HK-2 (cell line): ENCODE measurements around the gene LARP4B.

Source experiments
- DNase-seq: peaks from one replicate; pipeline ENCODE4 v3.0.0-alpha.2; 2018; ENCODE audit not compliant: unreplicated experiment

LARP4B gene

DNA sequence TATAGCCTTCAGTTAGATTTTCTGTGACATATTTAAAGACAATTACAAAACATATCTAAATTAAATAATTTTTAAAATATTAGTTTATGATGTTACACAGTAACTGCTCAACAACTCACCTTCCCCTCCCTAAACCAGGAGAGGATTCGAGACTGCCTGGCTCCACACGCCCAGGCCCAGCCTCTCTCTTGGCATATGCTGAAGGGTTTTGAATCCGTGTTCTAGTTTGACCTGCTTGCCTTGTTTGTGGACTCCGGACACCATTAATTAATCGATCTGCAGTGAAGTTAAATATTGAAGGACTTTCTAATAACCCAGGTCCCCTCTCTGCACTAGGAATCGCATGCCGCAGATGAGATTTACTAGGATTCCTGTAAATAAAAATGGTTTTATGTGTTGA, 106.6 kb downstream of the LARP4B start:
- no peak for DNase-seq

DNA sequence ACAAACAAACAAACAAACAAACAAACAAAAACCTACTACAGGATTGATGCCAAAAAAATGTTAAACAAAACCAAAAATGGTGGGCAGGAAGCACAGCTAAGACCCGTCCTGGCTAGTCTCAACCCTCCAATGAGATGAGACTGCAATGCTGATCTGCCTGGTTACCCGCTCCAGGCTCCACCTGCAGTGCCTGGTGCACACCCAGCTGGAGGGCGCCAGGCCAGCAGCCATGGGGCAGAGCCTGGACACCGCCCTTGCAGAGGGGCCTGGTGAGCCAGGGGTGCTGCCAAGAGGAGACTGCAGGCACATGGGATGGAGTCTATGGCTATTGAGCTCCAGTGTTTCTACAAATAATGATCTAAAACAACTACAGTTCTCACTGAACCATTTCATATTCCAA, 107.0 kb downstream of the LARP4B start:
- DNase-seq = no peak

DNA sequence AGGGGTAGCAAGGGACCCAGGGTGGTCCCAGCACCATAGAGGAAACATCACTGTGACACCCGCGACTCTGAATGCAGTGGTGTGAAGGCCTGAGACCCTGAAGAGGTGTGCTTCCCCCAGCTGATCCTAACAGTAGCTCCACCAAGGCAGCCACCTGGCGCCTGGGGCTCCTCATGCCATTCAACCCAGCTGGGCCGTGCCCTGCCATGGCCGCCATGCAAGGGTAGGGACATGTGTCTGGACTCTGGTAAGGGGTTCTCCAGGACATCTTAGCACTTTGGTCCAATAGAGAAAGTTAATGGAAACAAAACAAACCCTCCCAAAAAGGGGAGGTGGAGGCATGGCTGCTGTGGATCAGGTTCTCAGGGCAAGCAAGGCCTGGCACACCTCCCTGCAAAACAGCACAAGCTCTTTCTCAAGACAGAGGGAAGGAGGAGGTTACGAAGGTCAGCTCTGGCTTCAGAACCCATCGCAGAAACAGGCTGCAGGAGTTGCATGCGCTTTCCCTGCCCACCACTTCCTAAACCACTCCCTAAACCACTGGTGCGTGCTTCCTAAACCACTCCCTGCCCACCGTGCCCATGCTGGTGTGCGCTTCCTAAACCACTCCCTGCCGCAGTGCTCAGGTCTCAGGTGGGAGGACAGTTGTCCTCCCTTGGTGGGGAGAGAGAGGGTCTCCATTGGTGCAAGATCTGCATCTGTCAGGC, 108.7 kb downstream of the LARP4B start:
- no peak for DNase-seq

DNA sequence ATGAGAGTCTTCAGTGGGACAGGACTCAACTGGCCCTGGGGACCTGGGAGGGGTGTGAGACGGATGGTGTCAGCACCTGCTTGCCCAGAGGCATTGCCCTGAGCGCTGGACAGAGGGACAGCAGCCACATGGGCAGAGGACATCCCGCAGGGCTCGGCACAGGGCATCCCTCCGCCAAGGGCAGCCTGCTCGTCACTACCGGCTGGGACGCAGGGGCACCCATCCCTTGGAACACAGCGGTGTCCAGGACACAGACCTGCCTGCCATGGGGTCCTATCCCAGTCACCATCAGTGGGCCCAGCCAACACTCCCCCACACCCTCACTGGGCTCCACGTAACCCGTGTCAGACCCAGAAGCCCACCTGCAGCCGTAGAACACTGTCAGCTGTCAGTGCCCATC, 109.3 kb downstream of the LARP4B start:
- no peak for DNase-seq

DNA sequence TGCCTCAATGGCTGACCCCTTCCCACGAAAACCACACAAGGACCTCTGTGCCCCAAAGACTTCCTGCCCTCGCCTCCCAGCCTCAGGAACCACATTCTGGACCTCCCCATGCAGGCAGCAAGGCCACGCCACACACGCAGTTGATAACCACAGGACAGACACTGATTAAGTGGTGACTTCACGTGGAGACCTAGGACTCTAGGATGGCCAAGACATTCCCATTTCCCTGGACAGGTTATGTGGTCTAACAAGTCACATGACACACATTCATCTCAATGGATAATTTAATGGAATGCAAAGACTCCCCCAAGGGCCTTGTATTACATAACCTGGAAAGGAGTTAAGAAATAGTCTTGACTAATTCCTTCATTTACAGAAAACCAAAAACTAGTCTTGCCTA, 110.2 kb downstream of the LARP4B start:
- no peak for DNase-seq

DNA sequence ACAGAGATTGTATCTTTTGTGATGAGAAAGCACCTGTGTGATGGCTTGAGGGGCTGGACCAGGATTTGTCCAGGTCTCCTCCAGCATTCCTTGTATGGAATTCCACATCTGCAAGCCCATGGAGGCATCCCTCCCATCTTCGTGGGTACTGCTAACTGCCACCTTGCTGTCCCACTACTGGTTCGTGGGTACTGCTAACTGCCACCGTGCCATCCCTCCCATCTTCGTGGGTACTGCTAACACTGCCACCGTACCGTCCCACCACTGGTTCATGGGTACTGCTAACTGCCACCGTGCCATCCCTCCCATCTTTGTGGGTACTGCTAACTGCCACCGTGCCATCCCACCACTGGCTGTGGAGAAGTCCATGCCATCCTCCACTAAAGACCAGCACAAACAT, 111.7 kb downstream of the LARP4B start:
- DNase-seq = no peak

DNA sequence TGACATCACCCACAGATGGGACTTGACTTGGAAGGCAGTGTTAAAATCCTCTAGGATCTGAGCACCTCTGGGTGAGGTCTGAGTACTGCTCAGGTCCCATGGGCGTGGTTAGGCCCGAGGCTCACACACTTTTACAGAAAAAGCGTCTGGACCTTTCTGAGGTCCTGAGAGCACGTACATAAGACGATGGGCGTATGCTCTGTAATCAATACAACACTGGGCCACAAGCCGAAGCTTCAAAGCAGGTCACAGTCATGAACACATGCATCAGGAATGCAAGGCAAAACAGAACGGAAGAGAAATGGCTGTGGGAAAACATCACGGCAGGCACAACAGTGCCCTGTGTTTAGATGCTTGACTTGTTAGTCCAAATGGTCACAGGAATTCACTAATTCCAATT, 112.2 kb downstream of the LARP4B start:
- DNase-seq = no peak

DNA sequence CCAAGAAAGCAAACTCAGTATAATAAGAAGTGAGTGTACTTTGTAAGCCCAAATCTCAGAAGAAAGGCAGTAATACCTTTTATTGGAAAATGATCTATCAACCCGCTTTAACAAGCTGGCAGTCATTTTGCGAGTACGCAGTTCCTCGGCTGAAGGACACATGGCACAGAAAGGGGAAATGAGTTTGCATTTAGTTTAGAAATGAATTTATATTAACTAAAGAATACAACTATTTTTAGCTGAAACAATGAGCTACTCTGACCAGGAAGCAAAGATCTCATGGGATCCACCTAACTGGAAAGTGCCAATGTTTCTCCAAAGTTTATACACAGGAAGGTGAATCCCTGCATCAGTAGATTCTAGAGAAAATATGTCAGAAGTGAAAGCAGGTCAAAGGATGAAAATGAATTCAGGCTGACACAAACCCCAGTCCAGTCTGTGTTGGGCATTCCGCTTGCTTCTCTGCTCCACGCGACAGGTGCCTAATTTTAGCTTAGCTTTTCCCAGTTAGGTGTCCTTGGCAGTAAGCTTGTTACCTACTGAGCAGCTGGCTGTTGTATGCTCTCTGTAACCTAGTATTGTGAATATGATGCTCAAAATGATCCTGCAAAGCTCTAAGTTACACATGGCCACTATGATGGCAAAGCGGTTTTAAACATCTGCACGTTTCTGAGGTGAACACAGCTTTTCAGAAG, 112.8 kb downstream of the LARP4B start:
- DNase-seq = no peak

DNA sequence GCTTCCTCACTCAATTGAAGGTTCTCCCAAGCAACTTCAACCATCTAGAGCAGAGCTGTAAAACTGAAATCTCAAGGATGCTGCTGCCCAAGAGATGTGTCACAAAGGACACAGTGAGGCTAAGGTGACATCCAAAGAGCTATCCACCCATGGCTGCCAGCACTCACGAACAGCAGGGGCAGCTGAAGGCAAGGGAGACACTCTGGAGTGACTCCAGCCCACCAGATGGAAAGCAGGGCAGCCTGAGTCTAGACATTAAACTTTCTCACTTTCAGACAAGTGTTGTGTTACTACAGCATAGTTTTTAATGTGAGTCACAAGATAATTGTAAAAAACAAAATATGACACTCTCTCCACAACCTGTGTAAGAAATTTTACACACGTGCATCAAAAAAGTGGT, 113.5 kb downstream of the LARP4B start:
- DNase-seq = no peak

DNA sequence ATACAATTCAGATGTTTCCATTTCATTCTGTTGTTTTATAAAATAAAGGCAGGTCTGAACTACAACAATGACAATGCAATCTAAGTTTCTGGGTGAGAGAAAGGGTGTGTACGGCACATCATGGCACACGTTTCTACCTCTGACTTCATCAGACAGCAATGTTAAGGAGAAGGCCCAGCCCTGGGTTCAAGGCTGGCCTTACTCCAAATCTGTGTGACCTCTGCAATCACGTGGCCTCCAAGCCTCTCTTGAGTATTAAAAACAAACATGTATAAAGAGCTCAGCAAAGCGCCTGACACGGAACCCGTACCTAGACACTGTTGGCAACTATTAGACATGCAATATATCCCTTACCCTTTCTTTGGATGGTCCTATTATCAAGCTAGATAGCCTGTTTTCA, 114.1 kb downstream of the LARP4B start:
- no peak for DNase-seq

DNA sequence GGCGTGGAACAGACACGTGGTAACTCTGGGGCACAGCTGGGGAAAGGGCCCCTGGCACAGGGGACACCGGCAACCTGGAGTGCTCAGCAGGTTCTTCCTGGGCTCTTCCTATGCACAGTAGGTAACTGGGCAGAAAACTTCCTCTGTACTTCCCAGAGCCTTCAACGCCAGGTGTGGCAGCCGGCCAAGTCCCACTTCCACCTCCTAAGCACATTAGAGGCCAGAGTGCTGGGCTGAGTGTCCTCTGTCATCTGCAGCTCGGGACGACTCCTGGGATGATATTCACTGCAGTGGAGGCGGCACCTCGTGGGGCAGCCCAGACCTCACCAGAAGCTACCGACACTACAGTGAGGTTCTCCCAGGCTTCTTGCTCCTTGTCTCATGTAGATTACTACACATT, 114.5 kb downstream of the LARP4B start:
- DNase-seq = no peak

DNA sequence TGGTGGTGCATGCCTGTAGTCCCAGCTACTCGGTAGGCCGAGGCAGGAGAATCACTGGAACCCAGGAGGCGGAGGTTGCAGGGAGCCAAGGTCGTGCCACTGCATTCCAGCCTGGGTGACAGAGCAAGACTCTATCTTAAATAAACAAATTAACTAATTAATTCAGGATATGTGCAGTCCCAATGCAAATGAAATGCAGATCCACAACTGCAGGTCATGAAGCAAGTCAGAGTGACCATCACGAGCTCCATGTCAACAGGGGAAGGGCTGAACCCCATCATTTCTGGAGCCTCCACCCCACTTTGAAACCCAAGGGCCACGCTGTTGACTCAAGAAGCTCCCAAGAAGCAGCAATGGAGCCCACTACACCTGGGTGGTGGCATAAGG, 115.4 kb downstream of the LARP4B start:
- DNase-seq = no peak

DNA sequence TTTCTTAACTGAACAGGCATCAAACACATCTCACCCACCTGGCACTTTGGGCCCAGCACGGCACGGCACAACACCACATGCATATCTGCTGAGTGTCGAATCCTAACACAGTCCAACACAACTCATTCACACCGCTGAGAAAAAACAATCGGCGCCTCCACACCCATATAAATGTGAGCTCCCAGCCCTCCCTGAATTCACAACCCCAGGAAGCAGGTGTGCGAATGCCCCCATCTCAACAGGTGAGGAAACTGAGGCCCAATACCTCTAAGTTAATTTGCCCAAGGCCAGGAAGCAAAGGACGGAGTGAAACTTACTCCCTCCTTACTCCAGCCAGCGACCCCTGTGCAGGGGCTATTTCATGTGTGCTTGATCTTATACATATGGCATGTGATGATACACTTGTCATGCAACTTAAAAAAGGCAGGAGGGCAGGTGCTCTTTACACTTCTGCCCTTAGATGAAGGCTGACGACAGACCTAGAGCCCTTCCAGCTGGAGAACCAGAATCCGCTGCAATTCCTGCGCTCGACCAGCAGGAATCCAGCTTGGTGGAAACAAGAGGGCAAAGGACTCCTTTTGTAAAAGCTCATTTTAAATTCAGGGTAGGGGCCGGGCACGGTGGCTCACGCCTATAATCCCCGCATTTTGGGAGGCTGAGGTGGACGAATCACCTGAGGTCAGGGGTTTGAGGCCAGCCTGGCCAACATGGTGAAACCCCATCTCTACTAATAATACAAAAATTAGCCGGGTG, 116.0 kb downstream of the LARP4B start:
- DNase-seq = no peak

DNA sequence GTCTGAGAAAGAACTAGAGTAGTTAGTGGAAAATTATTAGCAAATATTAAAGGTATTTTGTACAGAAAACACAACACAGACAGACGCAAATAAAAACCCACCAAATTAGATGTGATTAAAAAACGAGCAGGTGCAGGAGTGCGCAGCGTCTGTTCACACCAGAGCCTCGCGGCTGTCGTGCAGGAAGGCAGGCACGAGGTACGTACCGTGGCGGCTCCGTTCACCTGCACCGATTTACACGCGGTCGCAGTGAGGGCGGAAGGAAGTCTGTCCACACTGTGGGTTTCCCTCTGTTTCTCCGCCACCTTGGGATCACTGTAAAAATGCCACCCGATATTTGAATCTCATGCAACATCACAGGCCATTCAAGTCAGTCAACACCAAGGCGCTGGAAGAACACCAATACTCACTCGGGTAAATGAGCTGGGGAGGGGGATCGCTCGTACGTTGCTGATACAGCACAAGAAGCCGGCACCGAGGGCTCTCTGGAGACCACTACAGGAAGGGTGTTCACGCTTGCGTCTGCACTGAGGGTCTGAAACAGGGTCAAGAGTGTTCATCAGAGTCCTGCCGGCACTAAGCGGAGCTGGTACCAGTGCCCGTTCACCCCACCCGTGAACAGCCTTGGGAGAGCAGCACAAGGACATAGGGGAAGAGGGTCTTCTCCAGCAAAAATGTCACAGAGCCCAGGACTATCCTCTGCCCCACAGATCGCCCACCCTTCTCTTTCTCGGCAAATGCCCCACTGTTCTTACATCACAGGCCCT, 116.8 kb downstream of the LARP4B start:
- DNase-seq = no peak

DNA sequence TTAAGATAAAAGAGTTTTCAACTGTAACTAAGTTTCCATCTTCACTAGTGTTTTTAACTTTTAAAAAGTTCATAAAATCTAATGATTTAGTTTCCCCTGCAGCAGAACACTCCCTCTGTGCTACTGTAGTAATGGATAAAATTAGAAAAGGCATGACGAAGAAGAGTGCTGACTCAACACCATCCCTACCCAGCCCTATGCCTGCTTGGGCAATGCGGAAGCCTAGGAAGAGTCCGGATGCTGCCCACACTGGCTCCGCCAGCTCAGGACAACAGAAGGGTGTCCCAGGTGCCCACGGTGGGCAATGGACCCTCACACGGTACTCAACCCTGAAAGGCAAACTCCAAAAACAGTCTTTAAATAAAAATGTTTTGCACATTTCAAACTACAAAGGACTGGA, 118.2 kb downstream of the LARP4B start:
- DNase-seq = no peak

DNA sequence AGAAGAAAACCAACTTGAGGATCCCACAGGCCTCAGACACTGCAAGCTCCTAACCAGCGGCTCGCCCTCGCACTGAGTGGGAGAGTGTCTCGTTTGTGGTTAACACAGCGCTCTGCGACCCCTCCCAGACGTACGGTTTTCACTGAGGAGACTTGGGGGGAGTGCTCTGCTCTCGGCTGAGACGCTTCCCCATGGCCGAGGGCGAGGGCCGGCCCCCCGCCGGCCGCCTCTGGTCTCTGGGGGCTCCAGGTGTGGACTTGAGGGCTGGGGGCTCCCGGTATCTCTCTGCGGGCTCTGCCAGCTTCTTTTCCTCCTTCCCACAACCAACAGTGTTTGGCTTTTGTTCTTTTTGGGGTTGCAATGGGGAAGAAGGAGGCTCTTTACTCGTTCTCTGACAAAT, 118.7 kb downstream of the LARP4B start:
- DNase-seq = no peak

DNA sequence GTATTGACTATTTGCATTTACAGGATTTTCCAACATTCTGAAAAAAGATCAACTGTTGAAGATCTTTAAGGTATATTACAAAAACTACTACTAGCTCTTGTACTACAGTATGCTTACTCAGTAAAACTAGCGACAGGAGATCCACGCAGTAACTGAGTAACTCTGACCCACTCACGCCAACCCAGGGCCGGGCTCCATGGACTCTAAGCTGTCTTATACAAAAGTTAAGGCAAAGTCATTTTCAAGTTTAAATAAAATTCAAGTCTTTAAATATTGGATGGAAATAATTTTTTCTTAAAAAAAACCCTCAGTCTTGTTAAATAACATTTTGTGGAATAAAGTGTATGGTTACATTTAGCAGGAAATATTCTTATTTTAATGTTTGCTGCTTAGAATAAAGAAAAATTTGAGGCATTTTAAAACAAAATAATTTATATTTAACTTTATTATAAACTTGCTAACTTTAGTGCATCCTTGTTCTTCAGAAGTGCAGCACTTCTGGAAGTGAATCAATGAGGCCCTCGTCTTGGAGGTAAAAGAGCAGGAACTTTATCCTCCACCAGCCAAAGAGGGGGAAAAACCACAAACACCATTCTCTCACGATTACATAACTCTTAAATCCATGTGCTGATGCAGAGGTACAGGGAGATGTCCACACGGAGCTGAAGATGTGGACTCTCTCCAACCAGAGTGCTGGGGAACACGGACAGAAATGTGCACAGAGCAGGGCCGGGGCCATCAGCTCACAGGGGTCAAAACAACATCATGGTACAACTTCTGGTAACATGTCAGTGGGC, 119.9 kb downstream of the LARP4B start:
- no peak for DNase-seq

DNA sequence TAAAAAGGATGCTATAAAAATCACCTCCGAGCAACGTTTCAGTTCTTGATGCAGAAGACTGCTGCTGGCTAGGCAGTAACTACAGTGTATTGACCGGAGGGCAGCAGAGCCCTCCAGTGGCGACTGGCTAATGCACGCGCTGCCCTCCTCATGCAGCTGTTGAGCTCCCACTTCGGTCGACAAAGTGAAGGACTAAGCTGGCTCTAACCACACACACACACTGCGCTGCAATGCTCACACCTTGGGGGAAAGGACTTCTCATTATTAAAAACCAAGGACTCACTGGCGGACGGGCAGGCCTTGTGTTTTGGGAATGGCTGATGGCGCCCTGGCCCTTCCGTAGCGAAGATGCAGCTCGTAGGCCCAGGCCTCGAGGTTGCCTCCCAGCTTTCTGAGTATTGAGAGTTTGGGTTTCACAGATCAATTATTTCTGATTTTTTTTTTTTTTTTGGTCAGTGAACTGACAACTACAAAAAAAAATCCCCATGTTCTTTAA, 121.1 kb downstream of the LARP4B start:
- DNase-seq = no peak

DNA sequence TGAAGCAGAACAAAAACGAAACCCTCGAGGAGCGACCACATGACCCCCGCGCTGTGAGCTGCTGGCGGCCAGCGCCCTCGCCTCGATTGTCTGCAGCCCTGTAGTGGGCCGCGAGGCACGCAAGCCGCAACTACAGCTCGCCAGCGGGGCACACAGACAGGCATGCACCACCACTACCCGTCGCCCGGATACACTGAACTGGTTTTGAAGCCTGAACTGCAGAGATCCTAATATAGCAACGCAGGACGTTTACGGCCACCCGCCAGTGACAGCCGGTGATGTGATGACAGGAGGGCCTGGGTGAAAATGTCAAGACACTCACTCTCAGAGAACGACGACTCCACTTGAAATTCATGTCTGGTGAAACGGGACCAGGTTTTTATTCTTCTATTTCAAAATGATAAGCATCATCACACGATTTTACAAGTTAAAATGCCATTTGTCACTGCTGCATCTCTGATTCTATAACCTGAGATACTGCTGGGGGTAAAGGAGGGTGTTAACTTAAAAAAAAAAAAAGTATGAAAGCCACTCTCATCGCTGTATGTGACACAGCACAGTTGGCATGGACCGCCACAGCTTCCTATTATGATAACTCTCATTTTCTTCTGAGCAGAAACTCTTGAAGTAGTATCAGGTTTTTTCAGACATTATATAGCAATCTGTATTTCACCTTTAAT, 121.7 kb downstream of the LARP4B start:
- no peak for DNase-seq

DNA sequence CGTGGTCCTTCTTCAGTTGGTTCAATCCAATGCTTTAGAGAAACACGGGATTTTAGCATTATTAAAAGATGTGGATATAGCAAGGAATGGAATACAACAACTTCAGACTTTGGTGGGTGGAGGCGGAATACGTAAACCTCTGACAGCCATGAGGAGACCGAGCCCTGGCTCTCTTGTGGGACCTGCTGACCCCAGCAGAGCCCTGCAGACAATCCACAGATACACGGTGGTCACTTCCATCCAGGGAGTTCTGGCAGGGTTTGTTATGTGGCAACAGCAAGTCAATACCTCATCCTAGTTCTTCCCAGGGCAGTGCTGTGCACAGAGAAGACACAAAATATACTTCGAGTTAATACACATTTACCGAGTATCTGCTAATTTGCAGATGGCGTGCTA, 123.5 kb downstream of the LARP4B start:
- DNase-seq = no peak
